HEK293 (cell line): ENCODE results near the gene CRYZ.
"Not testable (repeated sequence)": the region's sequence is repeated elsewhere in the genome, so short reads cannot be mapped to it uniquely, and the experiment has no call there.

Experiments used
- CTCF ChIA-PET: fragments of 350-600 bp; formaldehyde crosslinking; extraction: SDS; loops from one replicate; lab custom pipeline; 2021; ENCODE audit warnings: antibody characterized with exemption; lab: Yijun Ruan, JAX
- POLR2A ChIA-PET: fragments of 300-600 bp; formaldehyde crosslinking; extraction: SDS; loops from one replicate; lab custom pipeline; 2020; ENCODE audit warnings: antibody characterized with exemption, inconsistent platforms; lab: Yijun Ruan, JAX
- H3K27ac ChIP-seq: fragments of 200-500 bp; sonication (Bioruptor generic); 2 replicates; pipeline ENCODE4 v1.5.1; 2014; ENCODE audit warnings: low read depth, low read length, control low read depth, inconsistent platforms; ENCODE audit errors: extremely low read depth
- H3K36me3 ChIP-seq, 2 experiments: fragments of 200-500 bp in 1 of 2; sonication (Bioruptor generic) in 1 of 2; 1 replicate in 1 of 2; 2 replicates in 1 of 2; pipeline ENCODE4 v1.5.1; 2014 to 2017; ENCODE audit warnings: inconsistent platforms in 2 of 2, low read length in 2 of 2; ENCODE audit not compliant: control insufficient read depth in 2 of 2, insufficient read depth in 1 of 2
- H3K4me1 ChIP-seq: fragments of 200-500 bp; sonication (Bioruptor generic); 2 replicates; pipeline ENCODE4 v1.5.1; 2014; ENCODE audit warnings: mild to moderate bottlenecking, low read length, inconsistent platforms; ENCODE audit not compliant: control insufficient read depth, insufficient read depth
- H3K4me3 ChIP-seq: 2 replicates; pipeline ENCODE4 v1.5.1; 2011; ENCODE audit warnings: low read depth, mild to moderate bottlenecking, control low read depth, low read length, moderate library complexity
- H3K9me3 ChIP-seq: fragments of 200-500 bp; sonication (Bioruptor generic); 2 replicates; pipeline ENCODE4 v1.5.1; 2014; ENCODE audit warnings: low read depth, low read length, inconsistent platforms; ENCODE audit not compliant: control insufficient read depth, insufficient read depth
- KLF9 ChIP-seq: fragments of 450-650 bp; formaldehyde crosslinking; IDR thresholded peaks from 2 replicates; pipeline ENCODE4 v1.5.1; 2016; ENCODE audit warnings: missing biosample characterization, missing genetic modification characterization, low read depth
- PBX3 ChIP-seq: sonication (generic); formaldehyde crosslinking; IDR thresholded peaks from 2 replicates; pipeline ENCODE4 v1.8.1; 2022; ENCODE audit warnings: mild to moderate bottlenecking, moderate library complexity, missing genetic modification reagents
- SCRT1 ChIP-seq: fragments of 450-650 bp; formaldehyde crosslinking; IDR thresholded peaks from 2 replicates; pipeline ENCODE4 v1.5.1; 2016; ENCODE audit warnings: missing biosample characterization, missing genetic modification characterization, borderline replicate concordance
- ZFP37 ChIP-seq: fragments of 450-650 bp; formaldehyde crosslinking; IDR thresholded peaks from 2 replicates; pipeline ENCODE4 v1.5.1; 2016; ENCODE audit warnings: missing biosample characterization, missing genetic modification characterization
- ZFP41 ChIP-seq: fragments of 450-650 bp; formaldehyde crosslinking; IDR thresholded peaks from 2 replicates; pipeline ENCODE4 v1.5.1; 2016; ENCODE audit warnings: missing biosample characterization, missing genetic modification characterization, borderline replicate concordance
- ZNF10 ChIP-seq: fragments of 450-650 bp; formaldehyde crosslinking; IDR thresholded peaks from 2 replicates; pipeline ENCODE4 v1.5.1; 2017; ENCODE audit warnings: missing biosample characterization, missing genetic modification characterization
- ZNF121 ChIP-seq: fragments of 450-650 bp; formaldehyde crosslinking; IDR thresholded peaks from 2 replicates; pipeline ENCODE4 v1.5.1; 2016; ENCODE audit warnings: missing biosample characterization, missing genetic modification characterization
- ZNF132 ChIP-seq: fragments of 450-650 bp; formaldehyde crosslinking; IDR thresholded peaks from 2 replicates; pipeline ENCODE4 v1.5.1; 2017; ENCODE audit warnings: missing biosample characterization, missing genetic modification characterization, borderline replicate concordance
- ZNF138 ChIP-seq: fragments of 450-650 bp; formaldehyde crosslinking; IDR thresholded peaks from 2 replicates; pipeline ENCODE4 v1.5.1; 2016; ENCODE audit warnings: missing biosample characterization, missing genetic modification characterization, borderline replicate concordance
- ZNF174 ChIP-seq: fragments of 450-650 bp; formaldehyde crosslinking; IDR thresholded peaks from 2 replicates; pipeline ENCODE4 v1.5.0; 2017; ENCODE audit warnings: missing biosample characterization, mild to moderate bottlenecking, missing genetic modification characterization
- ZNF302 ChIP-seq: fragments of 450-650 bp; formaldehyde crosslinking; IDR thresholded peaks from 2 replicates; pipeline ENCODE4 v1.5.1; 2016; ENCODE audit warnings: missing biosample characterization, missing genetic modification characterization, low read depth
- ZNF350 ChIP-seq: fragments of 450-650 bp; formaldehyde crosslinking; IDR thresholded peaks from 2 replicates; pipeline ENCODE4 v1.5.0; 2017; ENCODE audit warnings: missing biosample characterization, mild to moderate bottlenecking, missing genetic modification characterization
- ZNF510 ChIP-seq: fragments of 450-650 bp; formaldehyde crosslinking; IDR thresholded peaks from 2 replicates; pipeline ENCODE4 v1.5.1; 2018; ENCODE audit warnings: mild to moderate bottlenecking, missing genetic modification characterization, missing biosample characterization; ENCODE audit not compliant: insufficient replicate concordance
- ZNF558 ChIP-seq: fragments of 450-650 bp; formaldehyde crosslinking; IDR thresholded peaks from 2 replicates; pipeline ENCODE4 v1.5.1; 2016; ENCODE audit warnings: missing biosample characterization, missing genetic modification characterization
- ZNF707 ChIP-seq: fragments of 450-650 bp; formaldehyde crosslinking; IDR thresholded peaks from 2 replicates; pipeline ENCODE4 v1.5.1; 2016; ENCODE audit warnings: missing biosample characterization, missing genetic modification characterization
- ZNF776 ChIP-seq: fragments of 450-650 bp; formaldehyde crosslinking; IDR thresholded peaks from 2 replicates; pipeline ENCODE4 v1.5.0; 2017; ENCODE audit warnings: missing biosample characterization, missing genetic modification characterization, borderline replicate concordance
- ZNF791 ChIP-seq: fragments of 450-650 bp; formaldehyde crosslinking; IDR thresholded peaks from 2 replicates; pipeline ENCODE4 v1.5.1; 2016; ENCODE audit warnings: missing biosample characterization, missing genetic modification characterization
- ZSCAN16 ChIP-seq: fragments of 450-650 bp; formaldehyde crosslinking; IDR thresholded peaks from 2 replicates; pipeline ENCODE4 v1.5.1; 2016; ENCODE audit warnings: missing biosample characterization, missing genetic modification characterization
- TF ChIP-seq, protein P1 (sequence below): IDR thresholded peaks from 2 replicates; pipeline ENCODE4 v1.6.1; 2011; ENCODE audit warnings: mild to moderate bottlenecking, low read depth, low read length, borderline replicate concordance

Gene CRYZ

DNA sequence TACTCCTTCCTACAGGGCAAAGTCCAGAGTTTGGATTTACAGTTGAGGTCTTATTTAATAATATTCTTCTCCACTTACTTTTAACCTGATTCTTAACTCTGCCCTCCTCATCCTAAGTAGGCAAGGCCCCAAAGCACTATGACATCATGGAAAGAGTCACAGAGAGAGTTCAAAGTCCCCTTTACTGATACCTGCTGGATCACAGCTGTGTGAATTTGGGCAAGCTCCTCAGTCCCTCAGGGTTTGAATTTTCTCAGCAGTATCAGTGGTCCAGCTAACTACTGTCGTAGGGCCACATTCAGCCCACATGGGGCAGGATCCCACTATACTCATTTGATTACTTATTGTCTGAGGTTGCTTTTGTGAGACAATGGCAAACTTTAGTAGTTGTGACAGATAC is 16.1 kb upstream of the CRYZ start:
- H3K36me3 ChIP-seq: peaks cover 19 to 79% of the 10 kb centered on the region in 2 experiments
- TF ChIP-seq SCRT1 (tag by site-specific recombination) (no peak), ZNF132 (tag by site-specific recombination) (no peak), KLF9 (tag by site-specific recombination) (no peak), ZFP41 (tag by site-specific recombination) (no peak), ZNF174 (tag by site-specific recombination) (no peak), ZNF10 (tag by site-specific recombination) (no peak), ZNF350 (tag by site-specific recombination) (no peak), ZNF707 (tag by site-specific recombination) (no peak), ZNF302 (tag by site-specific recombination) (no peak), ZNF558 (no peak), ZNF776 (tag by site-specific recombination) (no peak), PBX3 (CRISPR knock-in tag) (no peak), ZSCAN16 (no peak), ZNF138 (no peak), ZFP37 (tag by site-specific recombination) (no peak), ZNF121 (no peak), ZNF510 (no peak), ZNF791 (no peak)
- TF ChIP-seq, protein P1, sequence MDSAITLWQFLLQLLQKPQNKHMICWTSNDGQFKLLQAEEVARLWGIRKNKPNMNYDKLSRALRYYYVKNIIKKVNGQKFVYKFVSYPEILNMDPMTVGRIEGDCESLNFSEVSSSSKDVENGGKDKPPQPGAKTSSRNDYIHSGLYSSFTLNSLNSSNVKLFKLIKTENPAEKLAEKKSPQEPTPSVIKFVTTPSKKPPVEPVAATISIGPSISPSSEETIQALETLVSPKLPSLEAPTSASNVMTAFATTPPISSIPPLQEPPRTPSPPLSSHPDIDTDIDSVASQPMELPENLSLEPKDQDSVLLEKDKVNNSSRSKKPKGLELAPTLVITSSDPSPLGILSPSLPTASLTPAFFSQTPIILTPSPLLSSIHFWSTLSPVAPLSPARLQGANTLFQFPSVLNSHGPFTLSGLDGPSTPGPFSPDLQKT: no peak
- no peaks in the 10 kb centered on the region for H3K4me1 ChIP-seq
- H3K9me3 ChIP-seq: no peaks in the 10 kb centered on the region
- H3K4me3 ChIP-seq: no peak overlapping the region
- POLR2A ChIA-PET: no interaction called here
- CTCF ChIA-PET: no interaction called here
- H3K27ac ChIP-seq: no peak overlapping the region

- H3K4me1 ChIP-seq, H3K4me3 ChIP-seq, POLR2A ChIA-PET, H3K27ac ChIP-seq, H3K9me3 ChIP-seq: not testable (repeated sequence)
- peaks cover 2 to 87% of the 10 kb centered on the region in 2 experiments; a peak in 2 of 3 replicates for H3K36me3 ChIP-seq
- CTCF ChIA-PET: interaction anchor here (1.6 kb wide), 1 partner anchor 11 kb away, joined by 6 read pairs; no protein-coding TSS in a partner anchor
Measured at GRCh38 chr1:74745247-74745646, 12.4 kb upstream of the CRYZ start.

GRCh38 chr1:74740307-74740980 is 7.6 kb upstream of the CRYZ start:
- H3K4me3 ChIP-seq, H3K27ac ChIP-seq, POLR2A ChIA-PET, H3K4me1 ChIP-seq, H3K9me3 ChIP-seq: not testable (repeated sequence)
- CTCF ChIA-PET: interaction anchor here (0.7 kb wide), 1 partner anchor 271 kb away, joined by 3 read pairs; no protein-coding TSS in a partner anchor
- H3K36me3 ChIP-seq: peaks cover 14 to 85% of the 10 kb centered on the region in 2 experiments; a peak in 2 of 3 replicates
